SW480 (cell line): ENCODE results near the gene CORO2B.
"Not testable (repeated sequence)": the region's sequence is repeated elsewhere in the genome, so short reads cannot be mapped to it uniquely, and the experiment has no call there.

ENCODE experiments used
- DNase-seq: peaks from one replicate; pipeline ENCODE4 v3.0.0-alpha.2; 2016; ENCODE audit warnings: low spot score

CORO2B gene

DNA sequence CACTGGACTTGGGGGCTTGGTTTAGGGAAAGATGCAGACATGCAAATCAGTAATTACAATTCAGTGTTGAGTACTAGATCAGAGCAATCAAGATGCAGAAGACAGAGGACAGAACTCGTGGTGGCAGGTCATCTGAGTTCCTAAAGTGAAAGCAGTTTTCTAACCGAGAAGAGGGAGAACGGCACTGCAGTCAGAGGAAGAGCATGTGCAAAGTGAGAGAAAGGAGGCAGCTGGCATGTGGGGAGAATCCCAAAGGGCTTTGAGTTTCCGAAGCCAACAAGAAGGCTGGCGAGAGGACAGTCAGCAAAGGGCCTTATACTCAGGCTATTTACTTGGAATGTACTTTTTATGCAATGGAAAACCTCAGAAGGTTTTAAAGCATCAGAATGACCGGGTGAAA lies 154.9 kb downstream of the CORO2B start:
- DNase-seq = no peak

- no peak for DNase-seq
These were observed 155.6 kb downstream of the CORO2B start for GRCh38 chr15:68734352-68734751.

- no peak for DNase-seq
These were observed 156.1 kb downstream of the CORO2B start for GRCh38 chr15:68734881-68735280.

GRCh38 chr15:68735610-68736009 lies 156.8 kb downstream of the CORO2B start:
- no peak for DNase-seq

GRCh38 chr15:68739390-68740080 lies 160.7 kb downstream of the CORO2B start:
- DNase-seq = no peak

DNA sequence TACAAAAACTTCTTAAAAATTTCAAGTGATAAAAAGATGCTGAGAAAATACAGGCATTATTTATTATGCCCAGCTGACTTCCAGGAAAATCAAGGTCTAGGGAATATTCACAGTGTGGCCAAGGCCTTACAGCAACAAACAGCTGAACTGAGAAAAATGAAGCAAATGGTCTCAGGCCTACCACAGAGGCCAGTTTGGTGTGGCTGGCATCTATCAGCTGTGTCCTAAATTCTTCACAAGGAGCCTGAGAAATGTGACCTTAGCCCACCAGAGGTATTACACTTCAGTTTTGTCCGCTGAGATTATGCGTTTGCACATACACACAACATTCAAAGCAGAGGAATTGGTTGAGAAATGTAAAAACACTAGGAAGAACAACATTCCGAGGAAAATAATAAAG lies 164.5 kb downstream of the CORO2B start:
- no peak for DNase-seq

DNA sequence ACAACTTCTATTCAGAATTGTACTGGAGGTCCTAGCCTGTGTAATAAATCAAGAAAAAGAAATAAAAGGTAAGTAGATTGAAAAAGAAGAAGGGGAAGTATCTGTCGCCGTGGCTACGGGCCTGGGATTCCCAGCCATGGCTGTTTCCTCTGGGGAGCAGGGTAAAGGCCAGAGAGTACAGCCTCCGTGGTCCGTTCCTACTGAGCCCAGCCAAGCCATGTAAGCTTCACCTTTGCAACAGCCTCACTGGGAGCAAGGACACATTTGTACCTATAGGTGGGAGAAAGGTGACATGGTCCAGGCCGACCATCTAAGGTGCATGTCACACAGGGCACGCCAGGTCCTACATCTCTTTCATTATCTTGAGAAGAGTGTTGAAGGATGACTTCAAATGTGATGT lies 170.6 kb downstream of the CORO2B start:
- no peak for DNase-seq

- DNase-seq = no peak
These were observed 171.0 kb downstream of the CORO2B start for GRCh38 chr15:68749793-68750192.

- DNase-seq = no peak
These were observed 172.8 kb downstream of the CORO2B start for GRCh38 chr15:68751622-68752021.

- no peak for DNase-seq
These were observed 176.9 kb downstream of the CORO2B start for GRCh38 chr15:68755731-68756130.

DNA sequence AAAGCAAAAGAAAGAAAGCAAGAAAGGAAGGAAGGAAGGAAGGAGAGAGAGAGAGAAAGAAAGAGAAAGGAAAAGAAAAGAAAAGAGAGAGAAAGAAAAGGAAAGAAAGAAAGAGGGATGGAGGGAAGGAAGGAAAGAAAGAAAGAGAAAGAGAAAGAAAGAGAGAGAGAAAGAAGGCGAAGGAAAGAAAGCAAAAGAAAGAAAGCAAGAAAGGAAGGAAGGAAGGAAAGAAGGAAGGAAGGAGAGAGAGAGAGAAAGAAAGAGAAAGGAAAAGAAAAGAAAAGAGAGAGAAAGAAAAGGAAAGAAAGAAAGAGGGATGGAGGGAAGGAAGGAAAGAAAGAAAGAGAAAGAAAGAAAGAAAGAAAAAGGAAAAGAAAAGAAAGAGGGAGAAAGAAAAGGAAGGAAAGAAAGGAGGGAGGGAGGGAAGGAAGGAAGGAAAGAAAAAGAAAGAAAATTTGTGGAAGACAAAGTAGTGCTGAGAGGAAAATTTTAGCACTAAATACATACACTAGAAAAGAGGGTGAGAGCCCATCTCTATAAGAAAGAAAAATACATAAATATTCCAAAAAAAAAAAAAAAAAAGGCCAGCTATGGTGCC lies 181.3 kb downstream of the CORO2B start:
- DNase-seq = not testable (repeated sequence)

GRCh38 chr15:68763063-68763462 lies 184.3 kb downstream of the CORO2B start:
- DNase-seq = no peak

DNA sequence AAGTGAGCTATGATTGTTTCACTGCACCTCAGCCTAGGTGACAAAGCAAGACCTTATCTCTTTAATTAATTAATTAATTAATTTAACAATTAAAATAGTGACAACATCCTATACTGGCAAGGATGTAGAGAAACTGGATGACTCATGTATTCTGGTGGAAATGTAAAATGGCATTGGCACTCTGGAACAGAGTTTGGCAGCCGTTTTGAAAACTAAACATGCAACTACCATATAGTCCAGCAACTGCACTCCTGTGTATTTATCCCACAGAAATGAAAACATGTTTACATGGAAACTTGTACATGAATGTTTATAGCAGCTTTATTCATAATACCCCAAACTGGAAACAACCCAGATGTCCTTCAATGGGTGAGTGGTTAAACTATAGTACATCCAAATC lies 185.3 kb downstream of the CORO2B start:
- DNase-seq = no peak

DNA sequence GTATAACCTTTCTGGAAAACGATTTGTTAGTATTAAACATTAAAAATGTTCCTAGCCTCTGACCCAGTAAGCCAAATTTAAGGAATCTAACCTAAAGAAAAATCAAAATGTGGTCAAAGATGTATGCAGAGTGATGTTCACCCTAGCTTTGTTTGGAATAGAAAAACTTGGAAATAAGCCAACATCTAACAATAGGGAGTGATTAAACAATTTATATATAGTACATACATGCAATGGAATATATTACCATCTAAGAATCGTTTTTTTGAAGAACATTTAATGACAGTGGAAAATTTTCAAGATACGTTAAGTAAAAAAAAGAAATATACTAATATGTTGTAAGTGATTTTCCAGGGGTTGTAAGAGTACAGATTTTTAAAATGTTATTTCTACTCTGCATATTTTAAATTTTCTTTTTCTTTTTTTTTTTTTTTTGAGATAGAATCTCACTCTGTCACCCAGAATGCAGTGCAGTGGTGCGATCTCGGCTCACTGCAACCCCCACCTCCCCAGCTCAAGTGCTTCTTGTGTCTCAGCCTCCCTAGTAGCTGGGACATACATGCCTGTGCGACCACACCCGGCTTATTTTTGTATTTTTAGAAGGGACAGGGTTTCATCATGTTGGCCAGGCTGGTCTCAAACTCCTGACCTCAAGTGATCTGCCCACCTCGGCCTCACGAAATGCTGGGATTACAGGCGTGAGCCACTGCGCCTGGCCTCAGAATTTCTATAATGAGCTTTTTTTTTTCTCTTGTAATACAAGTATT lies 187.0 kb downstream of the CORO2B start:
- DNase-seq = no peak

DNA sequence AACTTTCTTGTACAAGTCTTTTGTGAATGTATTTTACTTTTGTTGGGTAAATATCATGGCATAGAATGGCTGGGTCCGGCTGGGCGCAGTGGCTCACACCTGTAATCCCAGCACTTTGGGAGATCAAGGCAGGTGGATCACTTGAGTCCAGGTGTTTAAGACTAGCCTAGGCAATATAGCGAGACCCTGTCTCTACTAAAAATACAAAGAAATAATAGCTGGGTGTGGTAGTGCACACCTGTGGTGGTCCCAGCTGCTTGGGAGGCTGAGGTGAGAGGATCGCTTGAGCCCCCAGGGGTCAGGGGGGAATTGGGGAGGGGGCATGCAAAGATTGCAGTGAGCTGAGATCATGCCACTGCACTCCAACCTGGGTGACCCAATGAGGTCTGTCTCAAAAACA lies 189.0 kb downstream of the CORO2B start:
- no peak for DNase-seq

- DNase-seq = peak; percentile 36
These were observed 189.5 kb downstream of the CORO2B start for GRCh38 chr15:68768321-68768720.

- DNase-seq = no peak
These were observed 190.9 kb downstream of the CORO2B start for GRCh38 chr15:68769702-68770101.

GRCh38 chr15:68770216-68770615 lies 191.4 kb downstream of the CORO2B start:
- no peak for DNase-seq

- no peak for DNase-seq
These were observed 194.2 kb downstream of the CORO2B start for GRCh38 chr15:68773036-68773435.

DNA sequence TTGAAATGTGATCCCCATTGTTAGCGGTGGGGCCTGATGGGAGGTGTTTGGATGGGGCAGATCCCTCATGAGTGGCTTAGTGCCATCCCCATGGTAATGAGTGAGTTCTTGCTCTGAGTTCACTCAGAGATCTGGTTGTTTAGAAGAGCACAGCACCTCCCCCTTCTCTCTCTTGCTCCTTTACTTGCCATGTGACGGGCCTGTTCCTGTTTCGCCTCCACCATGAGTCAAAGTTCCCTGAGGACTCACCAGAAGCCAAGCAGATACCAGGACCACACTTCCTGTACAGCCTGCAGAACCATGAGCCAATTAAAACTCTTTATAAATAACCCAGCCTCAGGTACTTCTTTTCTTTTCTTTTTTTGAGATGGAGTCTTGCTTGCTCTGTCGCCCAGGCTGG lies 195.3 kb downstream of the CORO2B start:
- no peak for DNase-seq

- no peak for DNase-seq
These were observed 195.9 kb downstream of the CORO2B start for GRCh38 chr15:68774521-68775235.

GRCh38 chr15:68775236-68775577 lies 196.4 kb downstream of the CORO2B start:
- DNase-seq = no peak
